Stimulated activated CD8-positive, alpha-beta memory T cell treated with anti-CD3 and anti-CD28 coated beads, Interleukin-15, amount 100 ng/mL, for 48 hours (primary cell): ENCODE measurements around the gene ACOXL.
"Not testable (repeated sequence)": the region's sequence is repeated elsewhere in the genome, so short reads cannot be mapped to it uniquely, and the experiment has no call there.

Experiments
- DNase-seq, 2 donors: peaks; one replicate each; pipeline ENCODE4 v3.0.0-alpha.2; 2020; ENCODE audit warnings: low read depth in 2 of 2

The ACOXL gene

GRCh38 chr2:110855841-110856240 is 123.5 kb downstream of the ACOXL start:
- DNase-seq = not testable (repeated sequence)

- DNase-seq = peak; percentile 52 to 63
Measured at GRCh38 chr2:110858135-110858725, 125.9 kb downstream of the ACOXL start.

GRCh38 chr2:110858993-110859701 is 126.8 kb downstream of the ACOXL start:
- DNase-seq = no peak

- DNase-seq = no peak
Measured at GRCh38 chr2:110860630-110861029, 128.3 kb downstream of the ACOXL start.

GRCh38 chr2:110861616-110862260 is 129.4 kb downstream of the ACOXL start:
- DNase-seq = no peak

GRCh38 chr2:110863726-110864125 is 131.4 kb downstream of the ACOXL start:
- DNase-seq = no peak

GRCh38 chr2:110864176-110864575 is 131.8 kb downstream of the ACOXL start:
- DNase-seq = no peak

GRCh38 chr2:110864731-110865130 is 132.4 kb downstream of the ACOXL start:
- DNase-seq = no peak

- no peak for DNase-seq
Measured at GRCh38 chr2:110865188-110865587, 132.8 kb downstream of the ACOXL start.

GRCh38 chr2:110866045-110866444 is 133.7 kb downstream of the ACOXL start:
- DNase-seq = no peak

- DNase-seq = peak; percentile 48 to 75
Measured at GRCh38 chr2:110866466-110866865, 134.1 kb downstream of the ACOXL start.

GRCh38 chr2:110867078-110867477 is 134.7 kb downstream of the ACOXL start:
- DNase-seq = no peak

GRCh38 chr2:110868971-110869370 is 136.6 kb downstream of the ACOXL start:
- DNase-seq = no peak

- DNase-seq = no peak
Measured at GRCh38 chr2:110869472-110870446, 137.4 kb downstream of the ACOXL start.

- DNase-seq = no peak
Measured at GRCh38 chr2:110870545-110870944, 138.2 kb downstream of the ACOXL start.

- DNase-seq = no peak
Measured at GRCh38 chr2:110871637-110872036, 139.3 kb downstream of the ACOXL start.

GRCh38 chr2:110872521-110872920 is 140.1 kb downstream of the ACOXL start:
- no peak for DNase-seq

- no peak for DNase-seq
Measured at GRCh38 chr2:110873056-110873502, 140.7 kb downstream of the ACOXL start.

GRCh38 chr2:110873597-110874452 is 141.5 kb downstream of the ACOXL start:
- no peak for DNase-seq

GRCh38 chr2:110874453-110875383 is 142.3 kb downstream of the ACOXL start:
- DNase-seq = no peak
